BJ (cell line): ENCODE measurements around the gene MYBPH. TPM values are rescaled to one million over a fixed set of nuclear protein-coding genes. Genes with fewer than 3 reads are reported as not detected.

Experiments used
- CTCF ChIA-PET: fragments of 350-600 bp; formaldehyde crosslinking; extraction: SDS; loops from one replicate; lab custom pipeline; 2021; ENCODE audit warnings: antibody characterized with exemption, inconsistent platforms; lab: Yijun Ruan, JAX
- POLR2A ChIA-PET: fragments of 300-600 bp; sonication (Branson Sonifier 250); formaldehyde crosslinking; extraction: SDS; loops from one replicate; lab custom pipeline; 2021; ENCODE audit warnings: antibody characterized with exemption; lab: Charles Lee
- DNase-seq: peaks from one replicate; pipeline ENCODE4 v3.0.0-alpha.2; 2011; ENCODE audit warnings: low read depth
- H3K27me3 ChIP-seq: 2 replicates; pipeline ENCODE4 v1.6.0; 2011; ENCODE audit warnings: low read length; ENCODE audit not compliant: control insufficient read depth, insufficient read depth
- H3K36me3 ChIP-seq: 2 replicates; pipeline ENCODE4 v1.5.1; 2011; ENCODE audit warnings: low read length; ENCODE audit not compliant: control insufficient read depth, insufficient read depth
- H3K4me3 ChIP-seq: 2 replicates; pipeline ENCODE4 v1.5.1; 2011; ENCODE audit warnings: low read depth, mild to moderate bottlenecking, control low read depth, low read length
- polyA plus RNA-seq: library from polyadenylated mRNA; depleted of rRNA; stranded (reverse); fragments of >200 nt; gene quantifications from 2 replicates; pipeline ENCODE4 v1.2.3, GENCODE V29; 2011
- TF ChIP-seq, protein P1 (sequence below): IDR thresholded peaks from 2 replicates; pipeline ENCODE4 v1.5.1; 2011; ENCODE audit warnings: low read depth, mild to moderate bottlenecking, control low read depth, inconsistent platforms, low read length, moderate library complexity; ENCODE audit not compliant: insufficient read depth

The MYBPH gene
- polyA plus RNA-seq, 1 experiment, result not detected

DNA sequence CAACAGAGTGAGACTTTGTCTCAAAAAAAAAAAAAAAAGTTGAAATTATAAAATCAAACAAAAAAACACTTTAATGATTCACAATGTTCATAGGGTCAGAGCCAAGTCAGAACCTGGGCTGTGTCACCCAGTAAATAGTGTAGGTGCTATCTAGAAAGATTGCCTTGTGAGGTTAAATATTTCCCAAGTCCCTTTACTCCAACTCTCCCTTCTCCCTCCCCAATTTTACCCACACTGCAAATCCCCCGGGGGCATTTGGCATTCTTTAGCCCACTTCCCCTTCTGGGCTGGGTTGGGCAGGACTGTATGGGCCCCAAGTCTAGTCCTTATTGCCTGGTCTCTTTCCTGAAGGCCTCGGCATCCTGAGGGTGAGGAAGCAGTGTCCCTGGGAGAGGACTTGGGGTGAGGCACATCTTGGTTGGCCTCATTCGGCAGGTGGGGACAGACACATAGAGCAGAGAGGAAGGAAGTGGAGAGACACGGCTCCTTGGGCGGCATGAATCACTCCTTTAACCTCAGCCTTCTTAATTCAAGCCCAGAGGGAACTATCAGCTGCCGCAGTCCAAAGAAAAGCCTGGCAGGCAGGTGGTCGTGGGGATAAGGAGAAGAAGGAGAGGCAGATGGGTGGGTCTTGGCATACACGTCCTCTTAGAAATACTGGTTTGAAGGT lies 39.9 kb downstream of the MYBPH start:
- TF ChIP-seq, protein P1, sequence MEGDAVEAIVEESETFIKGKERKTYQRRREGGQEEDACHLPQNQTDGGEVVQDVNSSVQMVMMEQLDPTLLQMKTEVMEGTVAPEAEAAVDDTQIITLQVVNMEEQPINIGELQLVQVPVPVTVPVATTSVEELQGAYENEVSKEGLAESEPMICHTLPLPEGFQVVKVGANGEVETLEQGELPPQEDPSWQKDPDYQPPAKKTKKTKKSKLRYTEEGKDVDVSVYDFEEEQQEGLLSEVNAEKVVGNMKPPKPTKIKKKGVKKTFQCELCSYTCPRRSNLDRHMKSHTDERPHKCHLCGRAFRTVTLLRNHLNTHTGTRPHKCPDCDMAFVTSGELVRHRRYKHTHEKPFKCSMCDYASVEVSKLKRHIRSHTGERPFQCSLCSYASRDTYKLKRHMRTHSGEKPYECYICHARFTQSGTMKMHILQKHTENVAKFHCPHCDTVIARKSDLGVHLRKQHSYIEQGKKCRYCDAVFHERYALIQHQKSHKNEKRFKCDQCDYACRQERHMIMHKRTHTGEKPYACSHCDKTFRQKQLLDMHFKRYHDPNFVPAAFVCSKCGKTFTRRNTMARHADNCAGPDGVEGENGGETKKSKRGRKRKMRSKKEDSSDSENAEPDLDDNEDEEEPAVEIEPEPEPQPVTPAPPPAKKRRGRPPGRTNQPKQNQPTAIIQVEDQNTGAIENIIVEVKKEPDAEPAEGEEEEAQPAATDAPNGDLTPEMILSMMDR, result no peak
- POLR2A ChIA-PET, result no interaction called here
- CTCF ChIA-PET, result interaction anchor here (1.2 to 6.0 kb wide), 3 partner anchors 9 to 80 kb away, joined by 3 to 34 read pairs (median 4); no protein-coding TSS in a partner anchor
- no peak overlapping the region for H3K4me3 ChIP-seq
- H3K36me3 ChIP-seq, result no peaks in the 10 kb centered on the region
- H3K27me3 ChIP-seq, result no peaks in the 10 kb centered on the region
- no peak for DNase-seq

DNA sequence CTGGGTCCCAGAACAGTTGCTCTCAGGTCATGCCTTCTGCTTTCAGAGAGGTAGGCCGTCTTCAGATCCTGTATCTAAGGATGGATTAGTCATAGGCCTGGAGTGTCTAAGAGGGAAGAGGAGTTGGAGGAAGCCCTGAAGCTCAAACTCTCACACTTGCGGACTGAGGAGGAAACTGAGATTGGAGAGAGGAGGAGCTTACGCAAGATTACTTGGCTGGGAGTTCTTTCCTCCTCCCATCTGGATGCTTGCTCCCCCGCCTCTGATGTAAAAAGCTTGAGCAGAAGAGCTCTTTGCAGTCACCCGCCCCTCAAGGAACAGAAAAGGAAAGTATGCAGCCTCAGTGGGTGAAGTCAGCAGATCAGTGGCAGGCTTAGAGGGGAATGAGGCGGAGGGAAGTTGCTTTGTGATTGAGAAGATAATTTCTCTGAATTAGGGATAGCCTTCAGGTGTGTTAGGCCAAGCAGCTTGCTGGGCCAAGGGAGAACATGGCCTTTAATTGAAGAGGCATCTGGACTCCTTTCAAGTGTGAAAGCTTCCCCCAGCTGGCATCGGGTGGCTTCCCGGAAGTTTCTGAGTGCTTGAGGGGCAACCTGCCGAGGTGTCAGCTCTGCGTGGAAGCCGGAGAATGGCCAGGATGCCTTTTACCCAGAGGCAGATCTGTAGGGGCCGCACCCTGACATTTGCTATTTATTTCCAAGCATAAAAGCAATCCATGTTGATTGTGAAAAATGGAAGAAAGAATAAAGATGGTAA lies 41.5 kb downstream of the MYBPH start:
- H3K4me3 ChIP-seq, result no peak overlapping the region
- CTCF ChIA-PET, result interaction anchor here (0.9 to 6.0 kb wide), 7 partner anchors 16 to 135 kb away, joined by 4 to 34 read pairs (median 8); no protein-coding TSS in a partner anchor
- POLR2A ChIA-PET, result no interaction called here
- TF ChIP-seq, protein P1, result no peak
- H3K27me3 ChIP-seq, result no peaks in the 10 kb centered on the region
- no peaks in the 10 kb centered on the region for H3K36me3 ChIP-seq
- DNase-seq, result no peak

DNA sequence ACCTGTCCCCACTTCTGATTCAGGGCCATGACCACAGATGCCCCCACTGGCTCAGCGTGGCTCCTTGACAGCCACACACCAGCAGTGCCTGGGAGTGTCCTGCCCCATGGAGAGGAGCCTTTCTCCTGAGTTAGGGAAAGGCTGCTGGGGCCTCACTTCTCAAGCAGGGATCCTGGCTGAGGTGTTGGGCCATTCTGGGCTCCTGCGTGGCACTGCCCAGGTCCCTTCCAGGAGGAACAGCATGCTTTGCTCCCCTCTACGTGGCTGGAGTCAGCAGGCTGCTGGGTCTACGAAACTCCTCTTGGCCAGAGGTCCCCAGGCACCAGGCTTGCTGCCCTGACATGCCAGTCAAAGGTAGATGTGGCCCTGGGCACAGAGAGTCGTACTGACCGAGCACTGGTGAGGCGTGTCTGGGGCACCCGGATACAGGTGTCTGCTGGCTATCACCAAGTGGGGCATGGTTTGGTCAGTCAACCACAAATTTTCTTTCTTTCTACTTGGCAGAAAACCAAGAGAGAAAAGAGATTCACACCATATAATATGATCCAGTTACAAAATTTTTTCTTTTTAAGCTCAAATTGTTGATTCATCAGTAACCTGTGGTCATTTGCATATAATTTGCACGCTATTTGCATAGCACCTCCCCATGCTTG lies 44.0 kb downstream of the MYBPH start:
- ChIA-PET POLR2A (no interaction called here), CTCF (interaction anchor here (1.2 to 7.1 kb wide), 6 partner anchors 9 to 84 kb away, joined by 3 to 67 read pairs (median 11); no protein-coding TSS in a partner anchor)
- H3K4me3 ChIP-seq, result no peak overlapping the region
- H3K27me3 ChIP-seq, result no peaks in the 10 kb centered on the region
- H3K36me3 ChIP-seq, result no peaks in the 10 kb centered on the region
- TF ChIP-seq, protein P1, result no peak
- DNase-seq, result no peak

DNA sequence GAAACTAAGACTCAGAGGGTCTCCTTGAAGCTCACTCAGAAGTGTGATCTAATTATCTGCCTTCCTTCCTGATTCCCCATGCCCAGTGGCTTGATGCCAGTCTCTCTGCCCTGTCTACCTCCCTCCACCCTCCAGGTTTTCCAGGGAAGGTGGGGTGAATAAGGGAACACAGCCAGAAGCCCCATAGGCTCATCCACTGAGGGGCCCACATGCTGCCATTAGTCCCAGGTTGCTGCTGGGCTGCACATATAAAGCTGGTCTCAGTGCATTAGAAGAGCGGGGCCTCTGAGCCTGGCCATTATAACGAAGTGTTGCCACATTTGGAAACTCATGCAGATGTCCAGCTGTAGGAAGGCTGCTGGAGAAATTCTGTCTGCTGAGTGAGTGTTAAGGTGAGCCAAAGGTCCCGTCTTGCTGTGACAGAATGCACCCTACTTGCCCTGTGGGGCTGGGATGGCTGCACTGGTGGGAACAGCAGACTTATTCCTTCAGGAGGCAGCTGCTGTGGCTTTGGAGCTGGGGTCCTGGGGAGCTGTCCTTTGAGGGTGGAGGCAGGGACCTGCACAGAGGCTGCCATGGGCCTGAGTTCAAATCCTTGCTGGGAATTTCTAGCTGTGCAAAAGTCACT lies 45.2 kb downstream of the MYBPH start:
- TF ChIP-seq, protein P1, result no peak
- no peaks in the 10 kb centered on the region for H3K36me3 ChIP-seq
- DNase-seq, result no peak
- ChIA-PET POLR2A (no interaction called here), CTCF (interaction anchor here (0.8 to 7.1 kb wide), 6 partner anchors 9 to 139 kb away, joined by 3 to 67 read pairs (median 4); no protein-coding TSS in a partner anchor)
- no peak overlapping the region for H3K4me3 ChIP-seq
- no peaks in the 10 kb centered on the region for H3K27me3 ChIP-seq
